Measurements from ENCODE around the gene SPDL1. TPM values are rescaled to one million over a fixed set of nuclear protein-coding genes. Genes with fewer than 3 reads are reported as not detected.

Gene SPDL1
- total and polyA plus RNA-seq, 8 donors: 2.0 to 4.8 (median 2.7) TPM

DNA sequence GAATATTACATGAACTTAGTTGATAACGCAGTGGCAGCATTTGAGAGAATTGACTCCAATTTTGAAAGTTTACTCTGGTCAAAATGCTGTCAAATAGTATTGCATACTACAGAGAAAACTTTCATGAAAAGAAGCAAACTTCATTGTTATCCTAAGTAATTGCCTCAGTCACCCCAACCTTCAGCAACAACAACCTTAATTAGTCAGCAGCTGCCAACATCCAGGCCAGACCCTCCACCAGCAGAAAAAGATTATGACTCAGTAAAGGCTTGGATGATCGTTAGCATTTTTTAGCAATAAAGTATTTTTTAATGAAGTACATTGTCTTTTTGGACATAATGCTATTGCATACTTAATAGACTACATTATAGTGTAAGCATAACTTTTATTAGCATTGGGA is 40.8 kb upstream of the SPDL1 start:
- intact Hi-C loops (cut with DNase I): no loop called here
- no peaks in the 10 kb centered on the region for H3K9me3 ChIP-seq
- FAIRE-seq: no peak
- TF ChIP-seq, protein P1, sequence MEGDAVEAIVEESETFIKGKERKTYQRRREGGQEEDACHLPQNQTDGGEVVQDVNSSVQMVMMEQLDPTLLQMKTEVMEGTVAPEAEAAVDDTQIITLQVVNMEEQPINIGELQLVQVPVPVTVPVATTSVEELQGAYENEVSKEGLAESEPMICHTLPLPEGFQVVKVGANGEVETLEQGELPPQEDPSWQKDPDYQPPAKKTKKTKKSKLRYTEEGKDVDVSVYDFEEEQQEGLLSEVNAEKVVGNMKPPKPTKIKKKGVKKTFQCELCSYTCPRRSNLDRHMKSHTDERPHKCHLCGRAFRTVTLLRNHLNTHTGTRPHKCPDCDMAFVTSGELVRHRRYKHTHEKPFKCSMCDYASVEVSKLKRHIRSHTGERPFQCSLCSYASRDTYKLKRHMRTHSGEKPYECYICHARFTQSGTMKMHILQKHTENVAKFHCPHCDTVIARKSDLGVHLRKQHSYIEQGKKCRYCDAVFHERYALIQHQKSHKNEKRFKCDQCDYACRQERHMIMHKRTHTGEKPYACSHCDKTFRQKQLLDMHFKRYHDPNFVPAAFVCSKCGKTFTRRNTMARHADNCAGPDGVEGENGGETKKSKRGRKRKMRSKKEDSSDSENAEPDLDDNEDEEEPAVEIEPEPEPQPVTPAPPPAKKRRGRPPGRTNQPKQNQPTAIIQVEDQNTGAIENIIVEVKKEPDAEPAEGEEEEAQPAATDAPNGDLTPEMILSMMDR (IDR thresholded peaks at IDR 0.05): no peak
- no peak for ATAC-seq
- no peaks in the 10 kb centered on the region for H3K36me3 ChIP-seq
- H3K27ac ChIP-seq: no peak overlapping the region
- no peak overlapping the region for H3K4me3 ChIP-seq
- no peak for DNase-seq
- 78 to 85% methylated on average over 2 of the region's 2 CpGs for WGBS, 2 donors
- H3K27me3 ChIP-seq: no peaks in the 10 kb centered on the region
- H3K4me1 ChIP-seq: no peaks in the 10 kb centered on the region

GRCh38 chr5:169544264-169544950 is 39.2 kb upstream of the SPDL1 start:
- Histone ChIP-seq H3K4me3 (no peak overlapping the region), H3K27ac (no peak overlapping the region), H3K9me3 (no peaks in the 10 kb centered on the region), H3K4me1 (no peaks in the 10 kb centered on the region), H3K27me3 (no peaks in the 10 kb centered on the region), H3K36me3 (no peaks in the 10 kb centered on the region)
- ATAC-seq (no peak), DNase-seq (no peak), FAIRE-seq (no peak)
- WGBS, 2 donors: 49 to 67% methylated on average over 2 of the region's 2 CpGs
- TF ChIP-seq, protein P1 (IDR thresholded peaks at IDR 0.05): no peak
- intact Hi-C loops (cut with DNase I): no loop called here

DNA sequence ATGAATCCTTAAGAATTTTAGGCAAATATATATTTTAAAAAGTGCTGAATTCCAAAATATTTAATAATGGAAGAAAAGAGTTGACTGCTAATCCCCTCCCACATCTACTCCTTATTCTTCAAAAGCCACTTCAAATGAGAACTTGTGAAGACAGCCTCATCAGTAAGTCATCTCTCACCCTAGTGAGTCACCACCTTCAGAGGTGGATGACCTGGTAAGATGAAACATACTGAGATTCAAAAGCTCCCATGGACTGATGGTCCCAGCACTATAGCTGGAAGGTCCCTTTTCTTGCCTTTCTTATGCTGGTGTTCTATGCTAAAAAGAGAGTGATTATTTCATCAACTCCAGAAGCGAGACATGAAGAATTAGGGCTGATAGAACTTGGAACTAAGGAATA is 37.8 kb upstream of the SPDL1 start:
- FAIRE-seq: no peak
- H3K4me3 ChIP-seq: no peak overlapping the region
- H3K27me3 ChIP-seq: no peaks in the 10 kb centered on the region
- intact Hi-C loops (cut with DNase I): no loop called here
- H3K36me3 ChIP-seq: no peaks in the 10 kb centered on the region
- WGBS, 2 donors: 47 to 66% methylated on average over 1 of the region's 1 CpG
- TF ChIP-seq, protein P1 (IDR thresholded peaks at IDR 0.05): no peak
- DNase-seq: no peak
- H3K9me3 ChIP-seq: no peaks in the 10 kb centered on the region
- ATAC-seq: no peak
- H3K27ac ChIP-seq: no peak overlapping the region
- H3K4me1 ChIP-seq: no peaks in the 10 kb centered on the region

DNA sequence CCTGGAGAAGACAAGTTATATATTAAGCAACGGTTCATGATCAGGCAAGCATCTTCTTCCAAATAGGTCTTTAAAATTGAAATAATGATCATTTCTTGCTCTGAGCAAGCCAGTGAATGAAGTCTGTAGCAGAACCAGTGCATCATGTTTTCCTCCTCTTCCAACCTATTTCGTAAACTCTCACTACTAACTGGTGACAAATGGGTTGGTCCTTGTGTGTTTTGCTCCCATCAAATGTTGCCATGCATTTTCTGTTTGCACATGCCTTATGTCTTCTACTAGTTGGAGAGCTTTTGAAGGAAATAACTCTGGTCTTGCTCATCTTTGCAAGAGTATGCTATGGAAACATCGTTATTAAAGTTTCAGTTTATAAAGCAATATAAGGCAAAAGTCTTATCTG is 37.2 kb upstream of the SPDL1 start:
- 59 to 71% methylated on average over 3 of the region's 3 CpGs for WGBS, 2 donors
- FAIRE-seq: no peak

GRCh38 chr5:169547508-169547907 is 36.1 kb upstream of the SPDL1 start:
- Histone ChIP-seq H3K4me1 (no peaks in the 10 kb centered on the region), H3K9me3 (no peaks in the 10 kb centered on the region), H3K4me3 (no peak overlapping the region), H3K27ac (no peak overlapping the region), H3K27me3 (no peaks in the 10 kb centered on the region), H3K36me3 (no peaks in the 10 kb centered on the region)
- TF ChIP-seq, protein P1 (IDR thresholded peaks at IDR 0.05): no peak
- WGBS, 2 donors: 26 to 45% methylated on average over 3 of the region's 3 CpGs
- ATAC-seq: no peak
- no peak for DNase-seq
- intact Hi-C loops (cut with DNase I): no loop called here
- no peak for FAIRE-seq

More for the DNA sequence above, 37.2 kb upstream of the SPDL1 start:
- Histone ChIP-seq H3K27me3 (no peaks in the 10 kb centered on the region), H3K4me1 (no peaks in the 10 kb centered on the region), H3K9me3 (no peaks in the 10 kb centered on the region), H3K4me3 (no peak overlapping the region), H3K36me3 (no peaks in the 10 kb centered on the region), H3K27ac (no peak overlapping the region)
- TF ChIP-seq, protein P1 (IDR thresholded peaks at IDR 0.05): no peak
- DNase-seq (no peak), ATAC-seq (no peak)
- intact Hi-C loops (cut with DNase I): no loop called here
